Measurements from ENCODE around the gene OR10T2. TPM values are rescaled to one million over a fixed set of nuclear protein-coding genes. Genes with fewer than 3 reads are reported as not detected.
"Not testable (repeated sequence)": the region's sequence is repeated elsewhere in the genome, so short reads cannot be mapped to it uniquely, and the experiment has no call there.

The OR10T2 gene, protein sequence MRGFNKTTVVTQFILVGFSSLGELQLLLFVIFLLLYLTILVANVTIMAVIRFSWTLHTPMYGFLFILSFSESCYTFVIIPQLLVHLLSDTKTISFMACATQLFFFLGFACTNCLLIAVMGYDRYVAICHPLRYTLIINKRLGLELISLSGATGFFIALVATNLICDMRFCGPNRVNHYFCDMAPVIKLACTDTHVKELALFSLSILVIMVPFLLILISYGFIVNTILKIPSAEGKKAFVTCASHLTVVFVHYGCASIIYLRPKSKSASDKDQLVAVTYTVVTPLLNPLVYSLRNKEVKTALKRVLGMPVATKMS
- total RNA-seq, result not detected
- polyA plus RNA-seq, result not detected
- long read RNA-seq, donor 1, result 0 reads
- long read RNA-seq, donor 2, result 0 reads
- long read RNA-seq, donor 3, result 0 reads
- long read RNA-seq, donor 4, result 0 reads
- long read RNA-seq, donor 5, result 0 reads

DNA sequence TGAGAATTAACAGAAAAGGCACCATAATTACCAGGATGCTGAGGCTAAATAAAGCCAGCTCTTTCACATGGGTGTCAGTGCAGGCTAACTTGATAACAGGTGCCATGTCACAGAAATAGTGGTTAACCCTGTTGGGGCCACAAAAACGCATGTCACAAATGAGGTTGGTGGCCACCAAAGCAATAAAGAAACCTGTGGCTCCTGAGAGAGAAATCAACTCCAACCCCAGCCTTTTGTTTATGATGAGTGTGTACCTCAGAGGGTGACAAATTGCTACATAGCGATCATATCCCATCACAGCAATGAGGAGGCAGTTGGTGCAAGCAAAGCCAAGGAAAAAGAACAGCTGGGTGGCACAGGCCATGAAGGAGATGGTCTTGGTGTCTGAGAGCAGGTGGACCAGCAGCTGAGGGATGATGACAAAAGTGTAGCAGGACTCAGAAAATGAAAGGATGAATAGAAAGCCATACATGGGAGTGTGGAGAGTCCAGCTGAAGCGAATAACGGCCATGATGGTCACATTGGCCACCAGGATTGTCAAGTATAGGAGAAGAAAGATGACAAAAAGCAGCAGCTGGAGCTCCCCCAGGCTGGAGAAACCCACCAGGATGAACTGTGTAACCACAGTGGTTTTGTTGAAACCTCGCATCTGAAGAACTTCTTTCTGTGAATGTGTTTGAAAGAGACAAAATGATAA, at the start of gene OR10T2:
TSS of gene OR10T2 (minus strand) at position 649 of the 697 bp plus-strand sequence. CDS start at position 649, 0 bp downstream.
- TF ChIP-seq, protein P1, sequence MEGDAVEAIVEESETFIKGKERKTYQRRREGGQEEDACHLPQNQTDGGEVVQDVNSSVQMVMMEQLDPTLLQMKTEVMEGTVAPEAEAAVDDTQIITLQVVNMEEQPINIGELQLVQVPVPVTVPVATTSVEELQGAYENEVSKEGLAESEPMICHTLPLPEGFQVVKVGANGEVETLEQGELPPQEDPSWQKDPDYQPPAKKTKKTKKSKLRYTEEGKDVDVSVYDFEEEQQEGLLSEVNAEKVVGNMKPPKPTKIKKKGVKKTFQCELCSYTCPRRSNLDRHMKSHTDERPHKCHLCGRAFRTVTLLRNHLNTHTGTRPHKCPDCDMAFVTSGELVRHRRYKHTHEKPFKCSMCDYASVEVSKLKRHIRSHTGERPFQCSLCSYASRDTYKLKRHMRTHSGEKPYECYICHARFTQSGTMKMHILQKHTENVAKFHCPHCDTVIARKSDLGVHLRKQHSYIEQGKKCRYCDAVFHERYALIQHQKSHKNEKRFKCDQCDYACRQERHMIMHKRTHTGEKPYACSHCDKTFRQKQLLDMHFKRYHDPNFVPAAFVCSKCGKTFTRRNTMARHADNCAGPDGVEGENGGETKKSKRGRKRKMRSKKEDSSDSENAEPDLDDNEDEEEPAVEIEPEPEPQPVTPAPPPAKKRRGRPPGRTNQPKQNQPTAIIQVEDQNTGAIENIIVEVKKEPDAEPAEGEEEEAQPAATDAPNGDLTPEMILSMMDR (IDR thresholded peaks at IDR 0.05; ENCODE audit: control extremely low read depth, extremely low read depth), result no peak
- Histone ChIP-seq H3K9me3 (ENCODE audit: control insufficient read depth in 4 of 4, insufficient read depth in 3 of 4, low read length in 3 of 4) (no peaks in the 10 kb centered on the region), H3K9ac (ENCODE audit: insufficient read depth in 1 of 2, low read length in 2 of 2) (no peak within 1 kb of the TSS), H3K4me3 (no peak within 1 kb of the TSS), H3K36me3 (ENCODE audit: control insufficient read depth in 4 of 4, insufficient read depth in 4 of 4, low read length in 4 of 4) (no peaks in the 10 kb centered on the region), H3K27ac (ENCODE audit: low read depth in 1 of 2, low read length in 1 of 2) (no peak within 1 kb of the TSS), H3K27me3 (ENCODE audit: control insufficient read depth in 3 of 3, insufficient read depth in 3 of 3, low read length in 2 of 3) (no peaks in the 10 kb centered on the region), H3K4me1 (ENCODE audit: control insufficient read depth in 5 of 5, insufficient read depth in 5 of 5, low read length in 5 of 5) (no peaks in the 10 kb centered on the region)
- DNase-seq (no peak), ATAC-seq (ENCODE audit: insufficient read depth, low FRiP score) (no peak)
- WGBS, 2 donors, result 82 to 87% methylated on average over 5 of the region's 5 CpGs

DNA sequence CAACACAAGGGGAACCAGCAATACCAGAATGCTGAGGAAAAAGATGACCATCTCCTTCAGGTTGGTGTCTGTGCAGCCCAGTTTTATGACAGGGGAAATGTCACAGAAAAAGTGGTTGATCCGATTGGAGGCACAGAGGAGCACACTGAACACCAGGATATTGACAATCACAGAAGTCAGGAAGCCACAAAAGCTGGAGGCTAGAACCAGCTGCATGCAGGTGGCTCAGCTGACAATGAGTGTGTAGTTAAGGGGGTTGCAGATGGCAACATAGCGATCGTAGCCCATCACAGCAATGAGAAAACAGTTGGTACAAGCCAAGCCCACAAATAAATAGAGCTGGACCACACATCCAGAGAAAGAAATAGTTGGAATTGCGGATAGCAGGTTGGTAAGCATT, 46.1 kb upstream of the OR10T2 start:
- no peak for DNase-seq
- Histone ChIP-seq H3K4me3 (no peak overlapping the region), H3K9ac (ENCODE audit: insufficient read depth in 1 of 2, low read length in 2 of 2) (no peak overlapping the region), H3K27me3 (ENCODE audit: control insufficient read depth in 3 of 3, insufficient read depth in 3 of 3, low read length in 2 of 3) (no peaks in the 10 kb centered on the region), H3K36me3 (ENCODE audit: control insufficient read depth in 4 of 4, insufficient read depth in 4 of 4, low read length in 4 of 4) (no peaks in the 10 kb centered on the region), H3K9me3 (ENCODE audit: control insufficient read depth in 4 of 4, insufficient read depth in 3 of 4, low read length in 3 of 4) (peaks cover 0 to 2% (median 0%) of the 10 kb centered on the region in 4 donors), H3K27ac (ENCODE audit: low read depth in 1 of 2, low read length in 1 of 2) (no peak overlapping the region), H3K4me1 (ENCODE audit: control insufficient read depth in 5 of 5, insufficient read depth in 5 of 5, low read length in 5 of 5) (no peaks in the 10 kb centered on the region)
- TF ChIP-seq, protein P1 (IDR thresholded peaks at IDR 0.05; ENCODE audit: control extremely low read depth, extremely low read depth), result no peak
- WGBS, 2 donors, result 85 to 91% methylated on average over 4 of the region's 4 CpGs
- no peak for ATAC-seq (ENCODE audit: insufficient read depth, low FRiP score)

DNA sequence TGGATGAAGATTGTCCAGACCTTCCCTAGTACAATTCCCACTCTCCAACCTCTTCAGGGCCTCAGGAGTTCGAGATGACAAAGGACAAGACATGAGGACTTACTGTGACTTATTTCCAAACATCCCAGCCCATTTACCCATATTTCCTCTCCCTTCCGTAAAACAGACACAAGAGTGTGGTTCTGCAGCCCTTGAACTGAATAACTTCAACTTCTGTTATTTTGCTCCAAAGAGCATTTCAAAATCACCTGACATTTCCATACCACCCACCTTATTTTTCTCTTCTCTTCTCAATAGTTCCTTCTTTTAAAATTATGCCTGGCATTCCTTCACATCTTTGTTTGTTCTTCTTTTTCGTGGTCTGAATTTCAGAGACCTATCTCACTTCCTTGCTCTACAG, 35.5 kb upstream of the OR10T2 start:
- Histone ChIP-seq H3K9me3 (ENCODE audit: control insufficient read depth in 4 of 4, insufficient read depth in 3 of 4, low read length in 3 of 4) (peaks cover 0 to 9% (median 0%) of the 10 kb centered on the region in 4 donors), H3K4me3 (no peak overlapping the region), H3K9ac (ENCODE audit: insufficient read depth in 1 of 2, low read length in 2 of 2) (no peak overlapping the region), H3K36me3 (ENCODE audit: control insufficient read depth in 4 of 4, insufficient read depth in 4 of 4, low read length in 4 of 4) (no peaks in the 10 kb centered on the region), H3K27me3 (ENCODE audit: control insufficient read depth in 3 of 3, insufficient read depth in 3 of 3, low read length in 2 of 3) (no peaks in the 10 kb centered on the region), H3K27ac (ENCODE audit: low read depth in 1 of 2, low read length in 1 of 2) (no peak overlapping the region), H3K4me1 (ENCODE audit: control insufficient read depth in 5 of 5, insufficient read depth in 5 of 5, low read length in 5 of 5) (no peaks in the 10 kb centered on the region)
- TF ChIP-seq, protein P1 (IDR thresholded peaks at IDR 0.05; ENCODE audit: control extremely low read depth, extremely low read depth), result no peak
- no peak for ATAC-seq (ENCODE audit: insufficient read depth, low FRiP score)
- DNase-seq, result no peak
- WGBS, 2 donors, result 15 to 32% methylated on average over 3 of the region's 3 CpGs

DNA sequence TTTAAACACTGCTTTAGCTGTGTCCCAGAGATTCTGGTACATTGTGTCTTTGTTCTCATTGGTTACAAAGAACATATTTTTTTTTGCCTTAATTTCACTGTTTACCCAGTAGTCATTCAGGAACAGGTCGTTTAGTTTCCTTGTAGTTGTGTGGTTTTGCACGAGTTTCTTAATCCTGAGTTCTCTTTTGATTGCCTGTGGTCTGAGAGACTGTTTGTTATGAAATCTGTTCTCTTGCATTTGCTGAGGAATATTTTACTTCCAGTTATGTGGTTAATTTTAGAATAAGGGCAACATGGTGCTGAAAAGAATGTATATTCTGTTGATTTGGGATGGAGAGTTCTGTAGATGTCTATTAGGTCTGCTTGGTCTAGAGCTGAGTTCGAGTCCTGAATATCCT, 30.9 kb upstream of the OR10T2 start:
- H3K36me3 ChIP-seq (ENCODE audit: control insufficient read depth in 4 of 4, insufficient read depth in 4 of 4, low read length in 4 of 4); H3K9me3 ChIP-seq (ENCODE audit: control insufficient read depth in 4 of 4, insufficient read depth in 3 of 4, low read length in 3 of 4); ATAC-seq (ENCODE audit: insufficient read depth, low FRiP score); H3K9ac ChIP-seq (ENCODE audit: insufficient read depth in 1 of 2, low read length in 2 of 2); H3K4me1 ChIP-seq (ENCODE audit: control insufficient read depth in 5 of 5, insufficient read depth in 5 of 5, low read length in 5 of 5); DNase-seq; H3K4me3 ChIP-seq; H3K27me3 ChIP-seq (ENCODE audit: control insufficient read depth in 3 of 3, insufficient read depth in 3 of 3, low read length in 2 of 3); H3K27ac ChIP-seq (ENCODE audit: low read depth in 1 of 2, low read length in 1 of 2): not testable (repeated sequence)
- WGBS, 2 donors, result 37 to 47% methylated on average over 3 of the region's 3 CpGs

Measured in lung (tissue), 16 donors.